HCT116 (cell line): ENCODE data around the gene ZNF443. TPM values are rescaled to one million over a fixed set of nuclear protein-coding genes. Genes with fewer than 3 reads are reported as not detected.

ENCODE experiments used
- ATAC-seq: fragments of 200-7000 bp; cut with Tn5 transposase; 2 replicates; pipeline ENCODE4 v1.9.1; 2020; ENCODE audit warnings: mild to moderate bottlenecking, moderate library complexity
- BruUV-seq: library from RNA; stranded (reverse); fragments of 400-500 nt; replicated peaks from 2 replicates; lab custom pipeline; 2021; lab: Mats Ljungman, UMichigan
- CTCF ChIA-PET: fragments of 300-600 bp; sonication (Branson Sonifier 250); formaldehyde crosslinking; loops from one replicate; lab custom pipeline; 2021; ENCODE audit warnings: antibody characterized with exemption; lab: Charles Lee
- POLR2A ChIA-PET: fragments of 300-600, 350-600 bp; sonication (Branson Sonifier 250); formaldehyde crosslinking; loops from one replicate; lab custom pipeline; 2021; ENCODE audit warnings: antibody characterized with exemption; lab: Charles Lee
- RAD21 ChIA-PET, 2 experiments: fragments of 300-600 bp; sonication (Branson Sonifier 250); formaldehyde crosslinking; loops; one replicate each; lab custom pipeline; 2023; ENCODE audit warnings: low total read pairs in 2 of 2; ENCODE audit not compliant: uncharacterized antibody in 2 of 2, unreplicated experiment in 2 of 2, low non-redundant PET in 1 of 2; lab: Charles Lee
- DNase-seq: peaks from one replicate; pipeline ENCODE4 v3.0.0-alpha.2; 2010; ENCODE audit warnings: low read depth, low spot score
- H2AFZ ChIP-seq: fragments of 200-600 bp; shearing (Covaris generic), sonication (generic); 2 replicates; pipeline ENCODE4 v1.6.1; 2017; ENCODE audit warnings: low read depth, mixed run types, mixed read lengths, antibody characterized with exemption, low read length; ENCODE audit not compliant: poor library complexity, severe bottlenecking
- H3K27ac ChIP-seq: 2 replicates; pipeline ENCODE4 v1.5.1; 2012; ENCODE audit warnings: low read depth, low read length
- H3K27me3 ChIP-seq: fragments of 200-600 bp; sonication (generic); 2 replicates; pipeline ENCODE4 v1.6.1; 2016; ENCODE audit warnings: mixed run types, low read length, mixed read lengths; ENCODE audit not compliant: insufficient read depth
- H3K36me3 ChIP-seq, 2 experiments: fragments of 200-500 bp in 1 of 2; fragments of 200-600 bp in 1 of 2; sonication (Bioruptor generic) in 1 of 2; sonication (generic) in 1 of 2; 2 replicates each; pipeline versions ENCODE4 v1.5.1 to v1.6.1; 2014 to 2016; ENCODE audit warnings: low read length in 2 of 2, inconsistent platforms in 1 of 2, mixed read lengths in 1 of 2, mixed run types in 1 of 2; ENCODE audit not compliant: insufficient read depth in 2 of 2, control insufficient read depth in 1 of 2
- H3K4me1 ChIP-seq, 2 experiments: fragments of 200-600 bp in 1 of 2; sonication (generic) in 1 of 2; 2 replicates each; pipeline versions ENCODE4 v1.5.1 to v1.6.1; 2012 to 2017; ENCODE audit warnings: low read length in 2 of 2, inconsistent platforms in 1 of 2, mild to moderate bottlenecking in 1 of 2, mixed read lengths in 1 of 2, mixed run types in 1 of 2, moderate library complexity in 1 of 2; ENCODE audit not compliant: insufficient read depth in 2 of 2, control insufficient read depth in 1 of 2
- H3K4me2 ChIP-seq: fragments of 200-600 bp; sonication (generic); 2 replicates; pipeline ENCODE4 v1.6.1; 2017; ENCODE audit warnings: mixed run types, low read length, mixed read lengths
- H3K4me3 ChIP-seq, 2 experiments: fragments of 200-600 bp in 1 of 2; sonication (generic) in 1 of 2; replicated peaks in 1 of 2; 2 replicates each; pipeline ENCODE4 v1.5.1; 2011 to 2016; ENCODE audit warnings: low read length in 2 of 2, control low read depth in 1 of 2, low read depth in 1 of 2, mild to moderate bottlenecking in 1 of 2, mixed read lengths in 1 of 2, mixed run types in 1 of 2
- H3K79me2 ChIP-seq: fragments of 200-600 bp; sonication (generic); 2 replicates; pipeline ENCODE4 v1.6.1; 2017; ENCODE audit warnings: mild to moderate bottlenecking, mixed run types, low read length, moderate library complexity, mixed read lengths; ENCODE audit not compliant: insufficient read depth
- H3K9ac ChIP-seq: fragments of 200-600 bp; sonication (generic); 2 replicates; pipeline ENCODE4 v1.6.1; 2016; ENCODE audit warnings: low read length, mixed read lengths
- H3K9me2 ChIP-seq: fragments of 200-600 bp; sonication (generic), shearing (Covaris generic); 2 replicates; pipeline ENCODE4 v1.6.1; 2017; ENCODE audit warnings: mixed run types, mild to moderate bottlenecking, moderate library complexity; ENCODE audit not compliant: insufficient read depth
- H3K9me3 ChIP-seq, 2 experiments: fragments of 200-500 bp in 1 of 2; fragments of 200-600 bp in 1 of 2; sonication (Bioruptor generic) in 1 of 2; sonication (generic) in 1 of 2; 2 replicates each; pipeline ENCODE4 v1.6.1; 2014 to 2017; ENCODE audit warnings: low read length in 2 of 2, mixed read lengths in 2 of 2, inconsistent platforms in 1 of 2, low read depth in 1 of 2, mild to moderate bottlenecking in 1 of 2, mixed run types in 1 of 2, moderate library complexity in 1 of 2; ENCODE audit not compliant: control insufficient read depth in 1 of 2, insufficient read depth in 1 of 2
- H4K20me1 ChIP-seq: fragments of 200-600 bp; sonication (generic), shearing (Covaris generic); 2 replicates; pipeline ENCODE4 v1.6.1; 2017; ENCODE audit warnings: mixed run types, mild to moderate bottlenecking, moderate library complexity; ENCODE audit not compliant: insufficient read depth
- CBX3 ChIP-seq: IDR thresholded peaks from 2 replicates; pipeline ENCODE4 v1.6.1; 2012; ENCODE audit warnings: low read depth
- CEBPB ChIP-seq: IDR thresholded peaks from 2 replicates; pipeline ENCODE4 v1.6.1; 2012; ENCODE audit warnings: low read depth
- EGR1 ChIP-seq: IDR thresholded peaks from 2 replicates; pipeline ENCODE4 v1.6.1; 2012; ENCODE audit warnings: low read depth
- EZH2 ChIP-seq: fragments of 200-600 bp; sonication (generic); IDR thresholded peaks from 2 replicates; pipeline ENCODE4 v1.6.1; 2017; ENCODE audit warnings: antibody characterized with exemption, mixed run types
- EZH2phosphoT487 ChIP-seq: fragments of 200-600 bp; IDR thresholded peaks from 2 replicates; pipeline ENCODE4 v1.6.1; 2018; ENCODE audit warnings: antibody characterized with exemption, borderline replicate concordance
- JUND ChIP-seq: IDR thresholded peaks from 2 replicates; pipeline ENCODE4 v1.6.1; 2012
- POLR2A ChIP-seq: IDR thresholded peaks from 2 replicates; pipeline ENCODE4 v1.7.0; 2011; ENCODE audit warnings: borderline replicate concordance; ENCODE audit not compliant: insufficient read depth, insufficient read length; ENCODE audit errors: extremely low read depth
- RAD21 ChIP-seq: IDR thresholded peaks from 2 replicates; pipeline ENCODE4 v1.6.1; 2012; ENCODE audit warnings: low read depth, mild to moderate bottlenecking
- SP1 ChIP-seq: IDR thresholded peaks from 2 replicates; pipeline ENCODE4 v1.6.1; 2012; ENCODE audit warnings: low read depth
- SRF ChIP-seq: IDR thresholded peaks from 2 replicates; pipeline ENCODE4 v1.6.1; 2012; ENCODE audit warnings: low read depth
- TCF7L2 ChIP-seq: IDR thresholded peaks from 2 replicates; pipeline ENCODE4 v1.7.0; 2011; ENCODE audit warnings: borderline replicate concordance, inconsistent platforms; ENCODE audit not compliant: insufficient read depth, insufficient read length; ENCODE audit errors: extremely low read depth
- YY1 ChIP-seq: IDR thresholded peaks from 2 replicates; pipeline ENCODE4 v1.6.1; 2011; ENCODE audit warnings: low read length, low read depth, moderate library complexity, mild to moderate bottlenecking; ENCODE audit not compliant: insufficient replicate concordance; ENCODE audit errors: extremely low read depth
- ZNF274 ChIP-seq: fragments of 200-500 bp; sonication (Bioruptor generic); IDR thresholded peaks from 2 replicates; pipeline ENCODE4 v1.6.1; 2014; ENCODE audit warnings: mild to moderate bottlenecking, low read depth, low read length, inconsistent platforms
- intact Hi-C: fragments of 100-400 bp; cut with micrococcal nuclease; formaldehyde crosslinking; loops from 2 replicates; pipeline ENCODE4 v1.10.0; 2022
- total RNA-seq: library from RNA; stranded (reverse); gene quantifications from one replicate; pipeline ENCODE4 v1.2.1, GENCODE V29; 2021; ENCODE audit not compliant: unreplicated experiment
- TF ChIP-seq, protein P1 (sequence below): IDR thresholded peaks from 2 replicates; pipeline ENCODE4 v1.6.1; 2011; ENCODE audit warnings: mild to moderate bottlenecking, low read length, moderate library complexity; ENCODE audit not compliant: insufficient replicate concordance; ENCODE audit errors: extremely low read depth
- TF ChIP-seq, protein P2 (sequence below), 3 experiments: fragments of 200-600 bp in 1 of 3; sonication (generic) in 1 of 3; IDR thresholded peaks in 2 of 3; conservative IDR thresholded peaks in 1 of 3; 2 replicates each; pipeline ENCODE4 v1.5.1; 2012 to 2017; ENCODE audit warnings: low read depth in 2 of 3, low read length in 2 of 3, antibody characterized with exemption in 1 of 3, borderline replicate concordance in 1 of 3, control low read depth in 1 of 3, mild to moderate bottlenecking in 1 of 3, mixed read lengths in 1 of 3, mixed run types in 1 of 3, moderate library complexity in 1 of 3; ENCODE audit not compliant: insufficient read depth in 1 of 3
- TF ChIP-seq, protein P3 (sequence below): IDR thresholded peaks from 2 replicates; pipeline ENCODE4 v1.6.1; 2012
- TF ChIP-seq, protein P4 (sequence below): IDR thresholded peaks from 2 replicates; pipeline ENCODE4 v1.6.1; 2012

Gene ZNF443
- total RNA-seq, 1 experiment from 2014 or later = 2.9 TPM

DNA sequence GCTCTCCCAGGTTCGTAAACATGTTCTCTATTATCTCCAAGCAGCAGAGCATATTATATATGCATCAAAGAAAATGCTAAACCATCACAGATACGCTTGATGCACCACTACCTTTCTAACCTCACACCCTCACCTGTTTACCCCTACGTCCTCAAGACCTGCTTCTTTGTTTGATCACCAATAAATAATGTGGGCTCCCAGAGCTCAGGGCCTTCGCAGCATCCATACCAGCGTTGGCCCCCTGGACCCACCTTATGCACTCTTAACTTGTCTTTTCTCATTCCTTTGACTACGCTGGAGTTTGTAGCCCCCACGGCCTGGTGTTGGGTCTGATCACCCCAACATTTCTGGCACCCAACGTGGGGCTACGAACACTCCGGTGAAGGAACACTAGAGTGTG is 10.0 kb upstream of the ZNF443 start (continued):
- TF ChIP-seq TCF7L2 = no peak
- no peak for TF ChIP-seq EGR1
- no peak for TF ChIP-seq POLR2A
- TF ChIP-seq, protein P1, sequence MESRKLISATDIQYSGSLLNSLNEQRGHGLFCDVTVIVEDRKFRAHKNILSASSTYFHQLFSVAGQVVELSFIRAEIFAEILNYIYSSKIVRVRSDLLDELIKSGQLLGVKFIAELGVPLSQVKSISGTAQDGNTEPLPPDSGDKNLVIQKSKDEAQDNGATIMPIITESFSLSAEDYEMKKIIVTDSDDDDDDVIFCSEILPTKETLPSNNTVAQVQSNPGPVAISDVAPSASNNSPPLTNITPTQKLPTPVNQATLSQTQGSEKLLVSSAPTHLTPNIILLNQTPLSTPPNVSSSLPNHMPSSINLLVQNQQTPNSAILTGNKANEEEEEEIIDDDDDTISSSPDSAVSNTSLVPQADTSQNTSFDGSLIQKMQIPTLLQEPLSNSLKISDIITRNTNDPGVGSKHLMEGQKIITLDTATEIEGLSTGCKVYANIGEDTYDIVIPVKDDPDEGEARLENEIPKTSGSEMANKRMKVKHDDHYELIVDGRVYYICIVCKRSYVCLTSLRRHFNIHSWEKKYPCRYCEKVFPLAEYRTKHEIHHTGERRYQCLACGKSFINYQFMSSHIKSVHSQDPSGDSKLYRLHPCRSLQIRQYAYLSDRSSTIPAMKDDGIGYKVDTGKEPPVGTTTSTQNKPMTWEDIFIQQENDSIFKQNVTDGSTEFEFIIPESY = no peak

DNA sequence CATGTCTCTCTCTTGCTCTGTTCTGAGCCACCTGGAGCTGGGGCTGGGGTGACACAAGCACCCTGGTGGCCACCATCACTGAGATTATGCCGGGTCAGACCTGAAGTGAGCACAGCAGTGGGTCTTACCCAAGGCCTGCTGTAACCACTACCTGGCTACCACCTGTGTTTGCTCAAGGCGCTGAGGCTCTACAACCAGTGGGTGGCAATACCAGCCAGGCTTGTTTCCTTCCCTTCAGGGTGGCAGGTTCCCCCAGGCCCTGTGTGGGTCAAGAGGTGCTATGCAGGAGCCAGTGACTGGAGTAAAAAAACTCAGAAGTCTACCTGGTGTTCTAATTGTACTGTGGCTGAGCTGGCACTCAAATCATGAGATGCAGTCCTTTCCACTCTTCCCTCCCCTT is 8.0 kb upstream of the ZNF443 start:
- ChIA-PET POLR2A (no interaction called here), CTCF (no interaction called here), RAD21 (no interaction called here)
- Histone ChIP-seq H2AFZ (no peak overlapping the region), H3K4me3 (no peak overlapping the region), H3K9ac (no peak overlapping the region), H3K4me2 (no peak overlapping the region), H3K4me1 (no peaks in the 10 kb centered on the region), H3K79me2 (no peaks in the 10 kb centered on the region), H3K9me2 (no peaks in the 10 kb centered on the region), H3K9me3 (no peaks in the 10 kb centered on the region; a peak in 2 of 4 replicates), H3K36me3 (no peaks in the 10 kb centered on the region), H3K27me3 (no peaks in the 10 kb centered on the region), H3K27ac (no peak overlapping the region), H4K20me1 (no peaks in the 10 kb centered on the region)
- intact Hi-C loops = no loop called here
- no peak for ATAC-seq
- DNase-seq = no peak
- no TSS peak for BruUV-seq
- TF ChIP-seq, protein P1 = no peak
- TF ChIP-seq, protein P2, sequence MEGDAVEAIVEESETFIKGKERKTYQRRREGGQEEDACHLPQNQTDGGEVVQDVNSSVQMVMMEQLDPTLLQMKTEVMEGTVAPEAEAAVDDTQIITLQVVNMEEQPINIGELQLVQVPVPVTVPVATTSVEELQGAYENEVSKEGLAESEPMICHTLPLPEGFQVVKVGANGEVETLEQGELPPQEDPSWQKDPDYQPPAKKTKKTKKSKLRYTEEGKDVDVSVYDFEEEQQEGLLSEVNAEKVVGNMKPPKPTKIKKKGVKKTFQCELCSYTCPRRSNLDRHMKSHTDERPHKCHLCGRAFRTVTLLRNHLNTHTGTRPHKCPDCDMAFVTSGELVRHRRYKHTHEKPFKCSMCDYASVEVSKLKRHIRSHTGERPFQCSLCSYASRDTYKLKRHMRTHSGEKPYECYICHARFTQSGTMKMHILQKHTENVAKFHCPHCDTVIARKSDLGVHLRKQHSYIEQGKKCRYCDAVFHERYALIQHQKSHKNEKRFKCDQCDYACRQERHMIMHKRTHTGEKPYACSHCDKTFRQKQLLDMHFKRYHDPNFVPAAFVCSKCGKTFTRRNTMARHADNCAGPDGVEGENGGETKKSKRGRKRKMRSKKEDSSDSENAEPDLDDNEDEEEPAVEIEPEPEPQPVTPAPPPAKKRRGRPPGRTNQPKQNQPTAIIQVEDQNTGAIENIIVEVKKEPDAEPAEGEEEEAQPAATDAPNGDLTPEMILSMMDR (IDR thresholded peaks at IDR 0.05 in 2 of 3, conservative IDR thresholded peaks at IDR 0.05 in 1 of 3; ENCODE audit: borderline replicate concordance in 1 of 3, insufficient read depth in 1 of 3, low read depth in 2 of 3, low read length in 2 of 3) = no peak
- TF ChIP-seq EZH2phosphoT487 (no peak), SRF (no peak), TCF7L2 (no peak), SP1 (no peak), ZNF274 (no peak), EZH2 (no peak), CBX3 (no peak), YY1 (no peak), RAD21 (no peak), CEBPB (no peak), JUND (no peak)
- TF ChIP-seq, protein P3, sequence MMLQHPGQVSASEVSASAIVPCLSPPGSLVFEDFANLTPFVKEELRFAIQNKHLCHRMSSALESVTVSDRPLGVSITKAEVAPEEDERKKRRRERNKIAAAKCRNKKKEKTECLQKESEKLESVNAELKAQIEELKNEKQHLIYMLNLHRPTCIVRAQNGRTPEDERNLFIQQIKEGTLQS = no peak
- TF ChIP-seq, protein P4, sequence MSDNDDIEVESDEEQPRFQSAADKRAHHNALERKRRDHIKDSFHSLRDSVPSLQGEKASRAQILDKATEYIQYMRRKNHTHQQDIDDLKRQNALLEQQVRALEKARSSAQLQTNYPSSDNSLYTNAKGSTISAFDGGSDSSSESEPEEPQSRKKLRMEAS = no peak
